K562 (cell line): Measurements from ENCODE around the gene DAB2IP. TPM values are rescaled to one million over a fixed set of nuclear protein-coding genes. Genes with fewer than 3 reads are reported as not detected.

Experiments
- ATAC-seq: fragments of 200-7000 bp; cut with Tn5 transposase; 3 replicates; pipeline ENCODE4 v1.9.1; 2020; ENCODE audit warnings: moderate library complexity
- BruUV-seq: library from RNA; stranded (reverse); fragments of 400-500 nt; replicated peaks from 2 replicates; lab custom pipeline; 2021; lab: Mats Ljungman, UMichigan
- CTCF ChIA-PET: fragments of 300-600 bp; formaldehyde crosslinking; extraction: SDS; loops from one replicate; lab custom pipeline; 2021; ENCODE audit warnings: low intra/inter-chr PET ratio; lab: Yijun Ruan, JAX
- POLR2A ChIA-PET: fragments of 300-600, 350-650 bp; sonication (Branson Sonifier 250); formaldehyde crosslinking; extraction: SDS; loops from one replicate; lab custom pipeline; 2021; ENCODE audit warnings: antibody characterized with exemption, inconsistent platforms; lab: Yijun Ruan, JAX
- DNase-seq, 4 experiments: peaks; one replicate each; pipeline versions ENCODE4 v3.0.0 to v3.0.0-alpha.2; 2011 to 2018; ENCODE audit warnings: low spot score in 3 of 4, mixed read lengths in 3 of 4; ENCODE audit errors: extremely low read depth in 1 of 4
- FAIRE-seq: peaks from 2 replicates; lab custom pipeline; 2011; peaks lifted over from hg19 to GRCh38; lab: Jason Lieb, UNC
- H2AFZ ChIP-seq: 2 replicates; pipeline ENCODE4 v1.6.0; 2011; ENCODE audit warnings: low read depth, low read length, control low read depth, inconsistent platforms
- H3K27ac ChIP-seq: fragments of 200-600 bp; 3 replicates; pipeline ENCODE4 v1.8.0; 2011; ENCODE audit warnings: low read depth, mild to moderate bottlenecking, control low read depth, inconsistent platforms, low read length, moderate library complexity, mixed read lengths; ENCODE audit errors: extremely low read depth
- H3K27me3 ChIP-seq, 2 experiments: fragments of 300-600 bp in 1 of 2; 2 replicates in 1 of 2; 3 replicates in 1 of 2; pipeline versions ENCODE4 v1.6.0 to v1.8.0; 2011; ENCODE audit warnings: inconsistent platforms in 2 of 2, low read length in 2 of 2, mild to moderate bottlenecking in 1 of 2, mixed read lengths in 1 of 2, moderate library complexity in 1 of 2; ENCODE audit not compliant: control insufficient read depth in 2 of 2, insufficient read depth in 2 of 2
- H3K36me3 ChIP-seq: fragments of 300-600 bp; 3 replicates; pipeline ENCODE4 v1.8.0; 2011; ENCODE audit warnings: mild to moderate bottlenecking, low read length, inconsistent platforms; ENCODE audit not compliant: control insufficient read depth, insufficient read depth
- H3K4me1 ChIP-seq, 2 experiments: fragments of 200-600 bp in 1 of 2; replicated peaks in 1 of 2; 2 replicates in 1 of 2; 3 replicates in 1 of 2; pipeline versions ENCODE4 v1.5.1 to v1.8.0; 2011; ENCODE audit warnings: inconsistent platforms in 2 of 2, low read length in 2 of 2, mild to moderate bottlenecking in 1 of 2, mixed read lengths in 1 of 2, moderate library complexity in 1 of 2; ENCODE audit not compliant: control insufficient read depth in 2 of 2, insufficient read depth in 2 of 2
- H3K4me2 ChIP-seq: 2 replicates; pipeline ENCODE4 v1.6.1; 2011; ENCODE audit warnings: low read length, control low read depth, inconsistent platforms, mixed read lengths; ENCODE audit not compliant: insufficient read depth
- H3K4me3 ChIP-seq: fragments of 200-600 bp; sonication (generic), shearing (Covaris generic); 2 replicates; pipeline ENCODE4 v1.5.1; 2016; ENCODE audit warnings: control low read depth, inconsistent platforms
- H3K79me2 ChIP-seq: fragments of 200-600 bp; 3 replicates; pipeline ENCODE4 v1.8.0; 2011; ENCODE audit warnings: low read length, inconsistent platforms; ENCODE audit not compliant: control insufficient read depth, insufficient read depth
- H3K9ac ChIP-seq, 2 experiments: 2 replicates each; pipeline versions ENCODE4 v1.6.0 to v1.6.1; 2011; ENCODE audit warnings: low read depth in 2 of 2, low read length in 2 of 2, control low read depth in 1 of 2, inconsistent platforms in 1 of 2, mild to moderate bottlenecking in 1 of 2, mixed read lengths in 1 of 2; ENCODE audit not compliant: insufficient read depth in 1 of 2
- H3K9me1 ChIP-seq: one replicate; pipeline ENCODE4 v1.6.0; 2011; ENCODE audit warnings: inconsistent platforms, mild to moderate bottlenecking, low read length, moderate library complexity; ENCODE audit not compliant: control insufficient read depth, insufficient read depth
- H3K9me3 ChIP-seq: replicated peaks from 2 replicates; pipeline ENCODE4 v1.5.1; 2011; ENCODE audit warnings: low read depth, low read length, inconsistent platforms; ENCODE audit not compliant: control insufficient read depth, insufficient read depth
- H4K20me1 ChIP-seq: replicated peaks from 2 replicates; pipeline ENCODE4 v1.6.1; 2011; ENCODE audit warnings: low read length, inconsistent platforms, mixed read lengths; ENCODE audit not compliant: control insufficient read depth, insufficient read depth
- BRF2 ChIP-seq: IDR thresholded peaks from 3 replicates; pipeline ENCODE4 v1.6.1; 2011; ENCODE audit warnings: borderline replicate concordance, mild to moderate bottlenecking; ENCODE audit not compliant: insufficient read length, insufficient read depth
- CEBPB ChIP-seq: fragments of 450-650 bp; IDR thresholded peaks from 2 replicates; pipeline ENCODE4 v1.6.1; 2016; ENCODE audit warnings: missing genetic modification characterization, missing compliant biosample characterization
- NCOA6 ChIP-seq: fragments of 450-650 bp; IDR thresholded peaks from 2 replicates; pipeline ENCODE4 v1.6.1; 2017; ENCODE audit warnings: mild to moderate bottlenecking
- OTX1 ChIP-seq: fragments of 450-650 bp; formaldehyde crosslinking; IDR thresholded peaks from 2 replicates; pipeline ENCODE4 v1.4.0; 2022; ENCODE audit warnings: mild to moderate bottlenecking
- PURB ChIP-seq: sonication (generic); formaldehyde crosslinking; IDR thresholded peaks from 2 replicates; pipeline ENCODE4 v1.9.0; 2021; ENCODE audit warnings: low read depth, mild to moderate bottlenecking, missing genetic modification reagents
- RAD21 ChIP-seq, 2 experiments: fragments of 250-450 bp in 1 of 2; fragments of 450-650 bp in 1 of 2; sonication (Bioruptor Pico) in 1 of 2; formaldehyde crosslinking in 1 of 2; IDR thresholded peaks in 1 of 2; conservative IDR thresholded peaks in 1 of 2; 2 replicates each; pipeline versions ENCODE4 v1.4.0 to v1.8.0; 2020 to 2022; ENCODE audit warnings: mild to moderate bottlenecking in 2 of 2, moderate library complexity in 1 of 2
- RNF2 ChIP-seq: sonication (generic); IDR thresholded peaks from 2 replicates; pipeline ENCODE4 v1.6.1; 2016
- ZBTB7A ChIP-seq: IDR thresholded peaks from 2 replicates; pipeline ENCODE4 v1.6.1; 2011; ENCODE audit warnings: low read depth, mild to moderate bottlenecking, low read length, moderate library complexity, borderline replicate concordance; ENCODE audit not compliant: control insufficient read depth
- WGBS: fragments of 100-300 bp; shearing (Covaris generic); methylation state at CpG from one replicate; pipeline ENCODE4 v1.1.6; 2016; ENCODE audit warnings: low coverage, mixed read lengths; ENCODE audit not compliant: insufficient coverage; ENCODE audit errors: missing lambda C conversion rate; 5-methylcytosine and 5-hydroxymethylcytosine counted together
- in situ Hi-C: fragments of 300-500 bp; cut with MboI; formaldehyde crosslinking; loops from 4 replicates; pipeline ENCODE4 v1.15.0; 2018; ENCODE audit warnings: inconsistent platforms, mixed read lengths
- intact Hi-C: fragments of 100-400 bp; cut with micrococcal nuclease; formaldehyde crosslinking; loops from 2 replicates; pipeline ENCODE4 v1.14.2; 2022
- polyA plus RNA-seq, 8 experiments: library from polyadenylated mRNA; depleted of rRNA in 4 of 8; stranded (reverse) in 5 of 8; unstranded in 3 of 8; fragments of >200 nt; fragmentation: Nextera tagmentation in 2 of 8; fragmentation: Illumina TruSeq in 1 of 8; extraction: Ambion mirVana in 2 of 8; extraction: Trizol in 1 of 8; gene quantifications; 2 replicates each; pipeline versions ENCODE4 v1.2.1 to v1.2.3, GENCODE V29; 2011 to 2014; ENCODE audit warnings: inconsistent platforms in 1 of 8, missing spikeins in 1 of 8
- total RNA-seq, 7 experiments: library from RNA; depleted of rRNA in 6 of 7; stranded (reverse); fragments of >200 nt in 6 of 7; fragmentation: Illumina TruSeq in 2 of 7; extraction: Trizol in 2 of 7; gene quantifications; 2 replicates each; pipeline versions ENCODE4 v1.2.1 to v1.2.3, GENCODE V29; 2011 to 2021; ENCODE audit warnings: low replicate concordance in 1 of 7
- TF ChIP-seq, protein P1 (sequence below), 3 experiments: IDR thresholded peaks in 2 of 3; conservative IDR thresholded peaks in 1 of 3; 2 replicates each; pipeline ENCODE4 v1.5.1; 2011 to 2012; ENCODE audit warnings: low read length in 3 of 3, mild to moderate bottlenecking in 3 of 3, control low read depth in 2 of 3, improper control_type of control experiment in 1 of 3, inconsistent platforms in 1 of 3, low read depth in 1 of 3, mixed read lengths in 1 of 3, moderate library complexity in 1 of 3; ENCODE audit not compliant: insufficient read depth in 2 of 3

The DAB2IP gene
- total and polyA plus RNA-seq, 9 of the 15 experiments (the other 6 are each of a cell fraction or from before 2014, with no cell fraction given), result 0.04 to 0.31 (median 0.08) TPM; not detected in 5

DNA sequence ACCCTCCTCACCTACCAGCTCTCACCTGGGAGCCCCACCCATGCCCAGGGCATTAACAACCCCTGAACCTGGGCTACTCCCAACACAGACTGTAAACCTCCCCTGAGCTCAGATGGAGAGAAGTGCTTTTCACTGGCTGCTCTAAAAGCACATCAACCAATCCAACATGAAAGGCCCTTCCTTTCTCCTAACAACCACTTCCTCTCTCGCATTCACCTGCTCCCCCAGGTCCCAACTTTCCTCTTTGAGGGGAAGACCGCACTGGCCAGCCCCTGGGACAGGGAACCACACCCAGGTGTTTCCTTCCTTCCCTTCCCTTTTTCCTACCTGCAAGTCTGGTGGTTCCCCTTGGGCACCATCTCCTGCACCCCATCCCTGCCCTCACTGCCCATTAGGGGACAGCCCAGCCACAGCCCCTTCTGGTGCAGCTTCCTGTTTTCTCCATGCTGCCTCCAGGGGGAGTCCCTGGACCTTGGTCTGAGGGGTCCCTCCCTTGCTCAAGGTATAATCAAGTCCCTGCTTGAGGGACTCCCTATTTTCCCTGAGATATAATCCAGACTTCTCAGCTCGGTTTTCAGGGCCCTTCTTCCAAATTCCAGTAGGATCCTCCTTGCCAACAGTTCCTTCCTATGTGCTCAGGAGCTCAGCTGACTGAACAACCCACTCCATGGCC is 30.5 kb upstream of the DAB2IP start:
- no TSS peak for BruUV-seq
- in situ Hi-C loops (no loop called here), intact Hi-C loops (loop anchor here (5.0 kb wide), 1 partner anchor 371 kb away; no protein-coding TSS in a partner anchor)
- H3K9me1 ChIP-seq, result no peaks in the 10 kb centered on the region
- 5% methylated on average over 2 of the region's 3 CpGs for WGBS
- H3K4me2 ChIP-seq, result no peak overlapping the region
- no peak overlapping the region for H3K27ac ChIP-seq
- H3K9me3 ChIP-seq, result no peaks in the 10 kb centered on the region
- no peak overlapping the region for H3K9ac ChIP-seq
- peak; percentile 96 for ATAC-seq
- FAIRE-seq, result no peak
- DNase-seq, result peak; percentile 50 to 67 (median 56)
- ChIA-PET POLR2A (interaction anchor here (0.8 to 1.1 kb wide), 3 partner anchors 13 to 76 kb away, joined by 3 read pairs; no protein-coding TSS in a partner anchor), CTCF (interaction anchor here (0.6 kb wide), 1 partner anchor 147 kb away, joined by 3 read pairs; no protein-coding TSS in a partner anchor)
- no peaks in the 10 kb centered on the region for H3K79me2 ChIP-seq
- H3K4me3 ChIP-seq, result no peak overlapping the region
- no peak overlapping the region for H2AFZ ChIP-seq
- H3K36me3 ChIP-seq, result no peaks in the 10 kb centered on the region
- H3K27me3 ChIP-seq, result peaks cover 4 to 34% of the 10 kb centered on the region in 2 experiments; a peak in 3 of 5 replicates
- H4K20me1 ChIP-seq, result no peaks in the 10 kb centered on the region; the same call in 1 of the 2 replicates
- no peaks in the 10 kb centered on the region for H3K4me1 ChIP-seq
- TF ChIP-seq NCOA6 (no peak), RAD21 (CRISPR knock-in tag; conservative IDR thresholded peaks at IDR 0.05 in 1 of 2, IDR thresholded peaks at IDR 0.05 in 1 of 2) (peak; percentile 12 to 59; a peak in 2 of 4 replicates), PURB (CRISPR knock-in tag) (no peak), OTX1 (CRISPR knock-in tag) (no peak), CEBPB (tag) (no peak), BRF2 (no peak), ZBTB7A (peak; percentile 52; the same call in 1 of the 2 replicates), RNF2 (no peak)
- TF ChIP-seq, protein P1, sequence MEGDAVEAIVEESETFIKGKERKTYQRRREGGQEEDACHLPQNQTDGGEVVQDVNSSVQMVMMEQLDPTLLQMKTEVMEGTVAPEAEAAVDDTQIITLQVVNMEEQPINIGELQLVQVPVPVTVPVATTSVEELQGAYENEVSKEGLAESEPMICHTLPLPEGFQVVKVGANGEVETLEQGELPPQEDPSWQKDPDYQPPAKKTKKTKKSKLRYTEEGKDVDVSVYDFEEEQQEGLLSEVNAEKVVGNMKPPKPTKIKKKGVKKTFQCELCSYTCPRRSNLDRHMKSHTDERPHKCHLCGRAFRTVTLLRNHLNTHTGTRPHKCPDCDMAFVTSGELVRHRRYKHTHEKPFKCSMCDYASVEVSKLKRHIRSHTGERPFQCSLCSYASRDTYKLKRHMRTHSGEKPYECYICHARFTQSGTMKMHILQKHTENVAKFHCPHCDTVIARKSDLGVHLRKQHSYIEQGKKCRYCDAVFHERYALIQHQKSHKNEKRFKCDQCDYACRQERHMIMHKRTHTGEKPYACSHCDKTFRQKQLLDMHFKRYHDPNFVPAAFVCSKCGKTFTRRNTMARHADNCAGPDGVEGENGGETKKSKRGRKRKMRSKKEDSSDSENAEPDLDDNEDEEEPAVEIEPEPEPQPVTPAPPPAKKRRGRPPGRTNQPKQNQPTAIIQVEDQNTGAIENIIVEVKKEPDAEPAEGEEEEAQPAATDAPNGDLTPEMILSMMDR (IDR thresholded peaks at IDR 0.05 in 2 of 3, conservative IDR thresholded peaks at IDR 0.05 in 1 of 3; ENCODE audit: insufficient read depth in 2 of 3, low read depth in 1 of 3, low read length in 3 of 3), result peak; percentile 69 to 80 (median 76)
